ENCODE measurements around the gene UBASH3B. TPM values are rescaled to one million over a fixed set of nuclear protein-coding genes. Genes with fewer than 3 reads are reported as not detected.

UBASH3B gene
- total RNA-seq, 1 experiment from 2014 or later, result 8.0 TPM

- no peak overlapping the region for H3K56ac ChIP-seq (ENCODE audit: insufficient read length, low read depth, low read length)
- DNase-seq, result no peak
- H3K79me1 ChIP-seq (ENCODE audit: insufficient read depth, low read depth, low read length, poor library complexity, severe bottlenecking), result no peaks in the 10 kb centered on the region
- no peaks in the 10 kb centered on the region for H3K36me3 Mint-ChIP-seq (ENCODE audit: insufficient read depth in 1 of 3, low read depth in 3 of 3)
- no peak overlapping the region for H2AFZ ChIP-seq (ENCODE audit: low read length)
- no peak overlapping the region for H3K23ac ChIP-seq (ENCODE audit: insufficient read length, low read depth, low read length)
- no peak overlapping the region for H3T11ph ChIP-seq (ENCODE audit: low read length)
- no peak overlapping the region for H2BK120ac ChIP-seq (ENCODE audit: low read depth, low read length, poor library complexity, severe bottlenecking)
- no peak overlapping the region for H3K18ac ChIP-seq (ENCODE audit: insufficient read length, low read depth, low read length)
- no CpG with 5 or more reads among the region's 11 CpGs for WGBS (ENCODE audit: extremely low coverage, insufficient read length, low lambda C conversion rate)
- H2BK12ac ChIP-seq (ENCODE audit: insufficient read length, low read depth, low read length), result no peak overlapping the region
- H3K14ac ChIP-seq (ENCODE audit: insufficient read depth, low read length), result no peak overlapping the region
- H3K4me3 Mint-ChIP-seq, result no peak overlapping the region
- no peak overlapping the region for H3K4me2 ChIP-seq (ENCODE audit: insufficient read depth, insufficient read length, low read length)
- H3K27me3 Mint-ChIP-seq (ENCODE audit: low read depth), result no peaks in the 10 kb centered on the region; the same call in 1 of the 2 replicates
- no peaks in the 10 kb centered on the region for H3K27me3 ChIP-seq (ENCODE audit: insufficient read depth, low read length)
- H2BK5ac ChIP-seq (ENCODE audit: insufficient read length, low read length), result no peak overlapping the region
- H2BK15ac ChIP-seq (ENCODE audit: low read depth, low read length), result no peak overlapping the region
- H3K9ac ChIP-seq (ENCODE audit: extremely low read depth, insufficient read length, low read length), result no peak overlapping the region
- peaks cover 10 to 15% of the 10 kb centered on the region in 2 experiments; a peak in 3 of 4 replicates for H3K4me1 Mint-ChIP-seq
- H2BK20ac ChIP-seq (ENCODE audit: low read depth, low read length, poor library complexity, severe bottlenecking), result no peak overlapping the region
- no peaks in the 10 kb centered on the region for H3K9me3 ChIP-seq (ENCODE audit: control insufficient read depth, low read depth, low read length)
- no peaks in the 10 kb centered on the region for H3K9me3 Mint-ChIP-seq
- no peak overlapping the region for H3K27ac ChIP-seq (ENCODE audit: insufficient read length, low read depth, low read length)
- no peaks in the 10 kb centered on the region for H3K79me2 ChIP-seq (ENCODE audit: insufficient read depth, low read length)
- H3K4me1 ChIP-seq (ENCODE audit: insufficient read depth, low read length), result no peaks in the 10 kb centered on the region; the same call in 1 of the 2 replicates
- H3K4ac ChIP-seq (ENCODE audit: low read depth, low read length), result no peak overlapping the region
- H4K91ac ChIP-seq (ENCODE audit: insufficient read length, low read depth, low read length), result no peak overlapping the region
- H3K27ac Mint-ChIP-seq, result no peak overlapping the region
- TF ChIP-seq, protein P1, sequence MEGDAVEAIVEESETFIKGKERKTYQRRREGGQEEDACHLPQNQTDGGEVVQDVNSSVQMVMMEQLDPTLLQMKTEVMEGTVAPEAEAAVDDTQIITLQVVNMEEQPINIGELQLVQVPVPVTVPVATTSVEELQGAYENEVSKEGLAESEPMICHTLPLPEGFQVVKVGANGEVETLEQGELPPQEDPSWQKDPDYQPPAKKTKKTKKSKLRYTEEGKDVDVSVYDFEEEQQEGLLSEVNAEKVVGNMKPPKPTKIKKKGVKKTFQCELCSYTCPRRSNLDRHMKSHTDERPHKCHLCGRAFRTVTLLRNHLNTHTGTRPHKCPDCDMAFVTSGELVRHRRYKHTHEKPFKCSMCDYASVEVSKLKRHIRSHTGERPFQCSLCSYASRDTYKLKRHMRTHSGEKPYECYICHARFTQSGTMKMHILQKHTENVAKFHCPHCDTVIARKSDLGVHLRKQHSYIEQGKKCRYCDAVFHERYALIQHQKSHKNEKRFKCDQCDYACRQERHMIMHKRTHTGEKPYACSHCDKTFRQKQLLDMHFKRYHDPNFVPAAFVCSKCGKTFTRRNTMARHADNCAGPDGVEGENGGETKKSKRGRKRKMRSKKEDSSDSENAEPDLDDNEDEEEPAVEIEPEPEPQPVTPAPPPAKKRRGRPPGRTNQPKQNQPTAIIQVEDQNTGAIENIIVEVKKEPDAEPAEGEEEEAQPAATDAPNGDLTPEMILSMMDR (conservative IDR thresholded peaks at IDR 0.05), result no peak
- no peak overlapping the region for H4K5ac ChIP-seq (ENCODE audit: insufficient read length, low read depth, low read length)
- no peaks in the 10 kb centered on the region for H3K23me2 ChIP-seq (ENCODE audit: insufficient read length, low read depth, low read length, poor library complexity, severe bottlenecking)
- H2AK5ac ChIP-seq (ENCODE audit: insufficient read length, low read length), result no peak overlapping the region
- no peak overlapping the region for H4K8ac ChIP-seq (replicated peaks; ENCODE audit: insufficient read length, low read depth, low read length)
- no peaks in the 10 kb centered on the region for H4K20me1 ChIP-seq (ENCODE audit: control insufficient read depth, insufficient read depth, insufficient read length)
Measured at GRCh38 chr11:122742301-122743018, 86.9 kb downstream of the UBASH3B start.
